ENCODE results near the gene RTEL1.

DNA sequence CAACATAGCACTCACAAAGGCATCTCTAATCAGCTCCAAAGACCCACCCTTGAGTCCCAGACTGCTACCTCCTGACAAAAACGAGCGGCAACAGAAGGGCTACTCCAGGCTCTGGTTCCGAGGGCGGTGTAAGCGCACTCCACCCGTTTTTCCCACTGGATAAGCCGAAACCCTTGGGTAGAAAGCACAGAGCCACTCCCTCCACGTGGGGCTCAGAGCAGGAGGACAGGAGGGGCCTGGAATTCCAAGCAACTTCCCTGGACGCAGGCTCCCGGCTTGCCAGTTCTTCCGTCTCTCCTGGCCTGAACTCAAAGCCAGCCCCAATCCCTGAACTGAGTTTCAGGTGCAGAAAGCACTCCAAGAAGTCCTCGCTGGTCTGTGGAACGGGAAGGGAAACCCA, 38.6 kb upstream of the RTEL1 start:
- TF ChIP-seq PRDM1 (tag by site-specific recombination; IDR thresholded peaks at IDR 0.05) (no peak), ZNF335 (tag by site-specific recombination; conservative IDR thresholded peaks at IDR 0.05) (no peak), CTCF (tag by site-specific recombination; IDR thresholded peaks at IDR 0.05) (no peak)
- TF ChIP-seq, protein P1, sequence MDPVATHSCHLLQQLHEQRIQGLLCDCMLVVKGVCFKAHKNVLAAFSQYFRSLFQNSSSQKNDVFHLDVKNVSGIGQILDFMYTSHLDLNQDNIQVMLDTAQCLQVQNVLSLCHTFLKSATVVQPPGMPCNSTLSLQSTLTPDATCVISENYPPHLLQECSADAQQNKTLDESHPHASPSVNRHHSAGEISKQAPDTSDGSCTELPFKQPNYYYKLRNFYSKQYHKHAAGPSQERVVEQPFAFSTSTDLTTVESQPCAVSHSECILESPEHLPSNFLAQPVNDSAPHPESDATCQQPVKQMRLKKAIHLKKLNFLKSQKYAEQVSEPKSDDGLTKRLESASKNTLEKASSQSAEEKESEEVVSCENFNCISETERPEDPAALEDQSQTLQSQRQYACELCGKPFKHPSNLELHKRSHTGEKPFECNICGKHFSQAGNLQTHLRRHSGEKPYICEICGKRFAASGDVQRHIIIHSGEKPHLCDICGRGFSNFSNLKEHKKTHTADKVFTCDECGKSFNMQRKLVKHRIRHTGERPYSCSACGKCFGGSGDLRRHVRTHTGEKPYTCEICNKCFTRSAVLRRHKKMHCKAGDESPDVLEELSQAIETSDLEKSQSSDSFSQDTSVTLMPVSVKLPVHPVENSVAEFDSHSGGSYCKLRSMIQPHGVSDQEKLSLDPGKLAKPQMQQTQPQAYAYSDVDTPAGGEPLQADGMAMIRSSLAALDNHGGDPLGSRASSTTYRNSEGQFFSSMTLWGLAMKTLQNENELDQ (tag by site-specific recombination; IDR thresholded peaks at IDR 0.05; ENCODE audit: low read depth) = no peak

Measured in HEK293 (cell line).